GM19023 (cell line): ENCODE results near the gene ZNF311.
"Not testable (repeated sequence)": the region's sequence is repeated elsewhere in the genome, so short reads cannot be mapped to it uniquely, and the experiment has no call there.

Source experiments
- ATAC-seq: cut with Tn5 transposase; IDR thresholded peaks from one replicate; pipeline ENCODE4 v1.9.1; 2021; ENCODE audit warnings: mild to moderate bottlenecking, moderate library complexity; ENCODE audit not compliant: unreplicated experiment

Gene ZNF311

GRCh38 chr6:28956331-28956730 lies 48.8 kb downstream of the ZNF311 start:
- no peak for ATAC-seq

- no peak for ATAC-seq
Measured at GRCh38 chr6:28953585-28954258, 51.4 kb downstream of the ZNF311 start.

- ATAC-seq = no peak
Measured at GRCh38 chr6:28953039-28953584, 52.0 kb downstream of the ZNF311 start.

GRCh38 chr6:28949656-28950195 lies 55.4 kb downstream of the ZNF311 start:
- ATAC-seq = not testable (repeated sequence)

GRCh38 chr6:28948782-28949486 lies 56.2 kb downstream of the ZNF311 start:
- no peak for ATAC-seq

GRCh38 chr6:28947831-28948270 lies 57.3 kb downstream of the ZNF311 start:
- no peak for ATAC-seq

- ATAC-seq = no peak
Measured at GRCh38 chr6:28947067-28947765, 57.9 kb downstream of the ZNF311 start.

- no peak for ATAC-seq
Measured at GRCh38 chr6:28945349-28945748, 59.8 kb downstream of the ZNF311 start.
